Astrocyte (in vitro differentiated cells and primary cell): Measurements from ENCODE around the gene CPLX1.
"Not testable (repeated sequence)": the region's sequence is repeated elsewhere in the genome, so short reads cannot be mapped to it uniquely, and the experiment has no call there.

ENCODE experiments used
- CTCF ChIP-seq: IDR thresholded peaks from 2 replicates; pipeline ENCODE4 v1.5.1; 2011; ENCODE audit warnings: low read depth, mild to moderate bottlenecking, inconsistent platforms, low read length, moderate library complexity; ENCODE audit not compliant: insufficient read depth
- EZH2 ChIP-seq: IDR thresholded peaks from 2 replicates; pipeline ENCODE4 v1.6.1; 2012; ENCODE audit warnings: mild to moderate bottlenecking, low read length, inconsistent platforms; ENCODE audit not compliant: insufficient read depth

- not testable (repeated sequence) for TF ChIP-seq EZH2, CTCF
These were observed 51.4 kb downstream of the CPLX1 start for GRCh38 chr4:774419-775092.
